HepG2 (cell line): ENCODE results near the gene CPAMD8. TPM values are rescaled to one million over a fixed set of nuclear protein-coding genes. Genes with fewer than 3 reads are reported as not detected.

ENCODE experiments used
- ATAC-seq: fragments of 200-7000 bp; cut with Tn5 transposase; 3 replicates; pipeline ENCODE4 v1.9.1; 2020; ENCODE audit warnings: mild to moderate bottlenecking, moderate library complexity
- BruUV-seq: library from RNA; stranded (reverse); fragments of 400-500 nt; replicated peaks from 2 replicates; lab custom pipeline; 2021; lab: Mats Ljungman, UMichigan
- CTCF ChIA-PET: fragments of 300-600 bp; formaldehyde crosslinking; extraction: SDS; loops from one replicate; lab custom pipeline; 2021; ENCODE audit warnings: low total read pairs, inconsistent platforms, low intra/inter-chr PET ratio; lab: Yijun Ruan, JAX
- POLR2A ChIA-PET: fragments of 350-600 bp; sonication (Branson Sonifier 250); formaldehyde crosslinking; loops from one replicate; lab custom pipeline; 2020; ENCODE audit warnings: antibody characterized with exemption, inconsistent platforms; lab: Yijun Ruan, JAX
- DNase-seq: peaks from one replicate; pipeline ENCODE4 v3.0.0-alpha.2; 2015; ENCODE audit warnings: low spot score
- FAIRE-seq: peaks from 3 replicates; lab custom pipeline; 2011; peaks lifted over from hg19 to GRCh38; lab: Jason Lieb, UNC
- H2AFZ ChIP-seq: one replicate; pipeline ENCODE4 v1.6.1; 2011; ENCODE audit warnings: low read length, inconsistent platforms
- H3K27ac ChIP-seq: fragments of 300-600 bp; 3 replicates; pipeline ENCODE4 v1.8.0; 2011; ENCODE audit warnings: mixed run types, mild to moderate bottlenecking, mixed read lengths, low read length, inconsistent platforms; ENCODE audit not compliant: insufficient read depth; ENCODE audit errors: extremely low read length
- H3K27me3 ChIP-seq, 2 experiments: fragments of 200-600 bp in 1 of 2; 2 replicates in 1 of 2; 3 replicates in 1 of 2; pipeline versions ENCODE4 v1.6.0 to v1.8.0; 2011; ENCODE audit warnings: low read length in 2 of 2, mild to moderate bottlenecking in 2 of 2, moderate library complexity in 2 of 2, inconsistent platforms in 1 of 2; ENCODE audit not compliant: insufficient read depth in 2 of 2, control insufficient read depth in 1 of 2
- H3K36me3 ChIP-seq, 2 experiments: fragments of 200-600 bp in 1 of 2; replicated peaks in 1 of 2; 2 replicates in 1 of 2; 3 replicates in 1 of 2; pipeline versions ENCODE4 v1.5.1 to v1.8.0; 2011; ENCODE audit warnings: low read length in 2 of 2, inconsistent platforms in 1 of 2; ENCODE audit not compliant: insufficient read depth in 2 of 2, control insufficient read depth in 1 of 2
- H3K4me1 ChIP-seq: 2 replicates; pipeline ENCODE4 v1.5.1; 2012; ENCODE audit warnings: low read length, inconsistent platforms; ENCODE audit not compliant: insufficient read depth
- H3K4me2 ChIP-seq: 2 replicates; pipeline ENCODE4 v1.6.0; 2011; ENCODE audit warnings: low read depth, low read length, inconsistent platforms
- H3K4me3 ChIP-seq, 3 experiments: fragments of 200-600 bp in 1 of 3; sonication (generic), shearing (Covaris generic) in 1 of 3; replicated peaks in 1 of 3; 2 replicates each; pipeline ENCODE4 v1.5.1; 2011 to 2016; ENCODE audit warnings: low read length in 3 of 3, inconsistent platforms in 2 of 3, low read depth in 2 of 3, mild to moderate bottlenecking in 2 of 3, control low read depth in 1 of 3, mixed read lengths in 1 of 3; ENCODE audit not compliant: insufficient read depth in 1 of 3
- H3K79me2 ChIP-seq: one replicate; pipeline ENCODE4 v1.6.1; 2011; ENCODE audit warnings: low read length, inconsistent platforms; ENCODE audit not compliant: insufficient read depth
- H3K9ac ChIP-seq: 2 replicates; pipeline ENCODE4 v1.6.0; 2011; ENCODE audit warnings: mild to moderate bottlenecking, low read depth, low read length, inconsistent platforms; ENCODE audit not compliant: insufficient read depth
- H3K9me3 ChIP-seq: 2 replicates; pipeline ENCODE4 v1.5.1; 2012; ENCODE audit warnings: mild to moderate bottlenecking, low read length
- H4K20me1 ChIP-seq: 2 replicates; pipeline ENCODE4 v1.6.0; 2011; ENCODE audit warnings: inconsistent platforms, mild to moderate bottlenecking, low read length, moderate library complexity; ENCODE audit not compliant: insufficient read depth
- ATF3 ChIP-seq: sonication (generic); formaldehyde crosslinking; IDR thresholded peaks from 2 replicates; pipeline ENCODE4 v1.4.0; 2020; ENCODE audit warnings: missing genetic modification reagents
- NR3C1 ChIP-seq: sonication (generic); formaldehyde crosslinking; IDR thresholded peaks from 2 replicates; pipeline ENCODE4 v1.4.0; 2020; ENCODE audit warnings: missing genetic modification reagents
- SRF ChIP-seq: IDR thresholded peaks from 2 replicates; pipeline ENCODE4 v1.6.1; 2011; ENCODE audit warnings: mild to moderate bottlenecking, low read depth, low read length, moderate library complexity
- TAF1 ChIP-seq: sonication (generic); formaldehyde crosslinking; IDR thresholded peaks from 2 replicates; pipeline ENCODE4 v1.4.0; 2020; ENCODE audit warnings: missing genetic modification reagents
- ZBTB7A ChIP-seq: sonication (generic); formaldehyde crosslinking; IDR thresholded peaks from 2 replicates; pipeline ENCODE4 v1.8.0; 2022; ENCODE audit warnings: mild to moderate bottlenecking, missing genetic modification reagents
- ZIK1 ChIP-seq: sonication (generic); formaldehyde crosslinking; IDR thresholded peaks from 2 replicates; pipeline ENCODE4 v1.5.0; 2020; ENCODE audit warnings: mild to moderate bottlenecking, low read depth, missing genetic modification reagents, borderline replicate concordance
- ZNF205 ChIP-seq: IDR thresholded peaks from 2 replicates; pipeline ENCODE4 v1.6.1; 2018; ENCODE audit warnings: missing biosample characterization, missing genetic modification reagents
- ZNF577 ChIP-seq: sonication (generic); formaldehyde crosslinking; IDR thresholded peaks from 2 replicates; pipeline ENCODE4 v1.4.0; 2020; ENCODE audit warnings: mild to moderate bottlenecking, low read depth, missing genetic modification reagents, borderline replicate concordance
- ZNF784 ChIP-seq: sonication (generic); formaldehyde crosslinking; IDR thresholded peaks from 2 replicates; pipeline ENCODE4 v1.5.1; 2020; ENCODE audit warnings: missing genetic modification reagents, mild to moderate bottlenecking, borderline replicate concordance
- WGBS: methylation state at CpG from one replicate; pipeline ENCODE4 v1.1.6; 2017; ENCODE audit warnings: low lambda C conversion rate; 5-methylcytosine and 5-hydroxymethylcytosine counted together
- in situ Hi-C: cut with HindIII; loops from 2 replicates; pipeline ENCODE4 v1.10.0; 2017; ENCODE audit warnings: low pct_unique_long_range_greater_than_20kb; ENCODE audit not compliant: extremely low pct_ligation_motif_present
- intact Hi-C: fragments of 100-400 bp; cut with micrococcal nuclease; formaldehyde crosslinking; loops from one replicate; pipeline ENCODE4 v1.10.0; 2022; ENCODE audit not compliant: unreplicated experiment
- polyA plus RNA-seq, 8 experiments: library from polyadenylated mRNA; depleted of rRNA in 3 of 8; stranded (reverse) in 7 of 8; unstranded in 1 of 8; fragments of >200 nt; fragmentation: Illumina TruSeq in 4 of 8; extraction: Trizol in 4 of 8; gene quantifications; 2 replicates each; pipeline versions ENCODE4 v1.2.1 to v1.2.3, GENCODE V29; 2011 to 2016; ENCODE audit warnings: low read depth in 4 of 8, missing spikeins in 1 of 8, mixed read lengths in 1 of 8; ENCODE audit not compliant: insufficient read depth in 1 of 8
- total RNA-seq, 5 experiments: library from RNA; depleted of rRNA; stranded (reverse); fragments of >200 nt; fragmentation: Illumina TruSeq; extraction: Trizol; gene quantifications; 2 replicates each; pipeline ENCODE4 v1.2.3, GENCODE V29; 2016; ENCODE audit warnings: low read depth in 1 of 5
- TF ChIP-seq, protein P1 (sequence below): sonication (generic); formaldehyde crosslinking; IDR thresholded peaks from 2 replicates; pipeline ENCODE4 v1.4.0; 2020; ENCODE audit warnings: low read depth, mild to moderate bottlenecking, missing genetic modification reagents

Gene CPAMD8
- total and polyA plus RNA-seq, 2 of the 13 experiments (the other 11 are each of a cell fraction or from before 2014, with no cell fraction given) = 0.29 to 0.34 TPM

DNA sequence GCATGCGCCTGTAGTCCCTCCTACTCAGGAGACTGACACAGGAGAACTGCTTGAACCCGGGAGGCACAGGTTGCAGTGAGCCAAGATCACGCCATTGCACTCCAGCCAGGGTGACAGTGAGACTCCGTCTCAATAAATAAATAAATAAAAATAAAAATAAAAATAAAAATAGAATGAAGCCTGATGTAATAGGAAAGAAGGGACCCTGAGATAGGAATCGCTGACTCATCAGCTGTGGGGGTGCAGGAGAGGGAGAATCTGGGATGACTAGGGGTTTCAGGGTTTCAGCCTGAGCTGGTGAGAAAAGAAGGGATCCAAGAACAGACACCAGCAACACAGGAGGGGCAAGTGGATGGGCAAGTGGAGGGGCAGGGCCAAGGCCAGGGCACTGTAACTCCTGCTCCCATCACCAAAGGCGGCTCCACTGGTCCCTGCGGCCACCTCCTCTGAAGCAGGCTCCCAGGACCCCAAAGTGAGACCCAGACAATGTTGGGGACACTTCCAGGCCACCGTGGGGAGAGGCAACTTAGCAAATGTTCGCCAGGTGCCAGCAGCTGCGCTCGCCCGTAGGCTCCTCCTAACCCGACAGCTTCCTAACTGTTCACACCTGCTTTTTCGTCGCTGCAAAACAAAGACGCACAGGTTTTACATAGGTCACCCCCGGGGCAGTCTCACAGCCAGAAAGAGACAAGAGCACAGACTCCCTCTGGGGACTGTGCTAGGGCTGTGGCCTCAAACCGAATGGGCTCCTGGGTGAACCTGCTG lies 47.4 kb upstream of the CPAMD8 start (continued):
- TF ChIP-seq ZNF784 (CRISPR knock-in tag) = 0 out of 2 replicates have a peak, but pooled peaks have one; percentile 14
- no peak for TF ChIP-seq NR3C1 (CRISPR knock-in tag)
- TF ChIP-seq, all 625 proteins: peak for 9

DNA sequence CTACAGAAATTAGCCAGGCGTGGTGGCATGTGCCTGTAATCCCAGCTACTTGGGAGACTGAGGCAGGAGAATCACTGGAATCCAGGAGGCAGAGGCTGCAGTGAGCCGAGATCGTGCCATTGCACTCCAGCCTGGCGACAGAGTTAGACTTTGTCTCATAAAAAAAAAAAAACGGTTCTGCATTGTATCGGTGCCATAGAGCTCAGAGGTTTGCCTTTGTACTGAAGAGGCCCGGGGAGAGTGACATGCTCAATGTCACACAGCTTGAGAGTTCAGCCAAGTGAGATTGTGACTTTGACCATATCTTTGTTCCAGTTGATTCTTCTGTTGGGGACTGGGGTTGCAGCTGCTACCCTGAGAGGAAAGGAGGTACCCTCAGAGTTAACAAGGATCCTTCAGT lies 44.3 kb upstream of the CPAMD8 start:
- ATAC-seq (no peak), FAIRE-seq (no peak), DNase-seq (no peak)
- Histone ChIP-seq H3K4me2 (no peak overlapping the region), H2AFZ (no peak overlapping the region), H3K79me2 (peaks cover 25% of the 10 kb centered on the region), H3K4me3 (no peak overlapping the region), H3K4me1 (peaks cover 30% of the 10 kb centered on the region), H4K20me1 (no peaks in the 10 kb centered on the region), H3K36me3 (peaks cover 8 to 41% of the 10 kb centered on the region in 2 experiments), H3K27me3 (no peaks in the 10 kb centered on the region; a peak in 1 of 5 replicates), H3K9me3 (no peaks in the 10 kb centered on the region), H3K27ac (no peak overlapping the region), H3K9ac (no peak overlapping the region)
- in situ Hi-C loops = no loop called here
- ChIA-PET POLR2A (no interaction called here), CTCF (no interaction called here)
- 73% methylated on average over 7 of the region's 7 CpGs for WGBS
- intact Hi-C loops = no loop called here
- no TSS peak for BruUV-seq
- TF ChIP-seq TAF1 (CRISPR knock-in tag) = no peak
- no peak for TF ChIP-seq ZNF577 (CRISPR knock-in tag)
- TF ChIP-seq, protein P1, sequence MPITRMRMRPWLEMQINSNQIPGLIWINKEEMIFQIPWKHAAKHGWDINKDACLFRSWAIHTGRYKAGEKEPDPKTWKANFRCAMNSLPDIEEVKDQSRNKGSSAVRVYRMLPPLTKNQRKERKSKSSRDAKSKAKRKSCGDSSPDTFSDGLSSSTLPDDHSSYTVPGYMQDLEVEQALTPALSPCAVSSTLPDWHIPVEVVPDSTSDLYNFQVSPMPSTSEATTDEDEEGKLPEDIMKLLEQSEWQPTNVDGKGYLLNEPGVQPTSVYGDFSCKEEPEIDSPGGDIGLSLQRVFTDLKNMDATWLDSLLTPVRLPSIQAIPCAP (CRISPR knock-in tag) = no peak
- no peak for TF ChIP-seq ZNF205
- no peak for TF ChIP-seq ATF3 (CRISPR knock-in tag)
- no peak for TF ChIP-seq ZBTB7A (CRISPR knock-in tag)
- TF ChIP-seq ZIK1 = no peak
- no peak for TF ChIP-seq SRF
